GM12878 (cell line): ENCODE data around the gene ENOX2. TPM values are rescaled to one million over a fixed set of nuclear protein-coding genes. Genes with fewer than 3 reads are reported as not detected.

Experiments
- BCL11A ChIP-seq: IDR thresholded peaks from 2 replicates; pipeline ENCODE4 v1.6.1; 2011; ENCODE audit warnings: low read depth, low read length
- BHLHE40 ChIP-seq, 2 experiments: fragments of 450-650 bp in 1 of 2; IDR thresholded peaks; 2 replicates each; pipeline ENCODE4 v1.6.1; 2011 to 2017; ENCODE audit warnings: low read depth in 2 of 2, borderline replicate concordance in 1 of 2, improper control_type of control experiment in 1 of 2, low read length in 1 of 2, mild to moderate bottlenecking in 1 of 2
- CBX3 ChIP-seq: fragments of 200-600 bp; sonication (generic); IDR thresholded peaks from 2 replicates; pipeline ENCODE4 v1.6.1; 2016; ENCODE audit warnings: low read depth, borderline replicate concordance
- CHD1 ChIP-seq: IDR thresholded peaks from 2 replicates; pipeline ENCODE4 v1.6.1; 2012; ENCODE audit warnings: low read depth, low read length, improper control_type of control experiment
- EED ChIP-seq: sonication (generic); IDR thresholded peaks from 2 replicates; pipeline ENCODE4 v1.6.1; 2016; ENCODE audit warnings: antibody characterized with exemption, low read depth
- ETV6 ChIP-seq, 2 experiments: fragments of 450-650 bp in 1 of 2; IDR thresholded peaks in 1 of 2; conservative IDR thresholded peaks in 1 of 2; 2 replicates each; pipeline ENCODE4 v1.6.1; 2014; ENCODE audit warnings: antibody characterized with exemption in 1 of 2, borderline replicate concordance in 1 of 2, low read depth in 1 of 2, mild to moderate bottlenecking in 1 of 2, moderate library complexity in 1 of 2
- EZH2 ChIP-seq: IDR thresholded peaks from 2 replicates; pipeline ENCODE4 v1.6.1; 2012; ENCODE audit warnings: low read depth, mild to moderate bottlenecking, control low read depth, inconsistent platforms, low read length, borderline replicate concordance; ENCODE audit not compliant: control insufficient read depth
- KLF5 ChIP-seq: fragments of 450-650 bp; IDR thresholded peaks from 2 replicates; pipeline ENCODE4 v1.6.1; 2014; ENCODE audit warnings: mild to moderate bottlenecking; ENCODE audit not compliant: partially characterized antibody
- MXI1 ChIP-seq: fragments of 150-350 bp; IDR thresholded peaks from 2 replicates; pipeline ENCODE4 v1.6.1; 2011; ENCODE audit warnings: low read depth, mild to moderate bottlenecking, inconsistent platforms, low read length, improper control_type of control experiment
- MYC ChIP-seq: IDR thresholded peaks from 2 replicates; pipeline ENCODE4 v1.6.1; 2011; ENCODE audit warnings: mild to moderate bottlenecking, low read length, moderate library complexity, inconsistent platforms; ENCODE audit not compliant: insufficient read depth, insufficient replicate concordance, insufficient read length, severe bottlenecking
- NBN ChIP-seq: fragments of 450-650 bp; IDR thresholded peaks from 2 replicates; pipeline ENCODE4 v1.6.1; 2016
- NFIC ChIP-seq: IDR thresholded peaks from 2 replicates; pipeline ENCODE4 v1.6.1; 2012; ENCODE audit warnings: low read depth, mild to moderate bottlenecking, inconsistent platforms, low read length, moderate library complexity
- NR2C2 ChIP-seq: IDR thresholded peaks from 2 replicates; pipeline ENCODE4 v1.6.1; 2011; ENCODE audit warnings: borderline replicate concordance, low read depth; ENCODE audit not compliant: control insufficient read depth, insufficient read length
- NR2F1 ChIP-seq: fragments of 450-650 bp; conservative IDR thresholded peaks from 2 replicates; pipeline ENCODE4 v1.6.1; 2017; ENCODE audit warnings: mild to moderate bottlenecking
- PAX8 ChIP-seq: fragments of 450-650 bp; IDR thresholded peaks from 2 replicates; pipeline ENCODE4 v1.6.1; 2017; ENCODE audit warnings: mild to moderate bottlenecking, moderate library complexity
- POLR2A ChIP-seq: IDR thresholded peaks from 2 replicates; pipeline ENCODE4 v1.6.1; 2011; ENCODE audit warnings: low read depth, mild to moderate bottlenecking, low read length
- POU2F2 ChIP-seq: IDR thresholded peaks from 3 replicates; pipeline ENCODE4 v1.6.1; 2011; ENCODE audit warnings: low read depth, mild to moderate bottlenecking, low read length, borderline replicate concordance
- SKIL ChIP-seq: fragments of 450-650 bp; IDR thresholded peaks from 2 replicates; pipeline ENCODE4 v1.6.1; 2017; ENCODE audit warnings: mild to moderate bottlenecking, low read depth, inconsistent platforms; ENCODE audit not compliant: poor library complexity, severe bottlenecking
- SMAD1 ChIP-seq: fragments of 450-650 bp; IDR thresholded peaks from 2 replicates; pipeline ENCODE4 v1.6.1; 2018; ENCODE audit warnings: mild to moderate bottlenecking, low read depth; ENCODE audit not compliant: partially characterized antibody
- SMARCA5 ChIP-seq: fragments of 450-650 bp; IDR thresholded peaks from 2 replicates; pipeline ENCODE4 v1.6.1; 2017; ENCODE audit warnings: mild to moderate bottlenecking
- SREBF1 ChIP-seq: IDR thresholded peaks from 2 replicates; pipeline ENCODE4 v1.6.1; 2012; ENCODE audit warnings: mild to moderate bottlenecking, low read length
- TCF3 ChIP-seq: IDR thresholded peaks from 2 replicates; pipeline ENCODE4 v1.6.1; 2012; ENCODE audit warnings: low read depth, mild to moderate bottlenecking, low read length, borderline replicate concordance; ENCODE audit not compliant: insufficient read depth
- polyA plus RNA-seq, 11 experiments: library from polyadenylated mRNA; depleted of rRNA in 4 of 11; unstranded in 6 of 11; stranded (reverse) in 5 of 11; fragments of >200 nt; fragmentation: Nextera tagmentation in 4 of 11; fragmentation: Illumina TruSeq in 1 of 11; extraction: Ambion mirVana in 4 of 11; extraction: Trizol in 1 of 11; gene quantifications; 1 replicate in 1 of 11; 2 replicates in 10 of 11; pipeline versions ENCODE4 v1.2.1 to v1.2.3, GENCODE V29; 2011 to 2016; ENCODE audit warnings: inconsistent platforms in 2 of 11, missing spikeins in 2 of 11, low read depth in 1 of 11
- total RNA-seq, 4 experiments: library from RNA; depleted of rRNA in 3 of 4; stranded (reverse); fragments of >200 nt in 3 of 4; fragmentation: Illumina TruSeq in 1 of 4; extraction: Trizol in 1 of 4; gene quantifications; 2 replicates each; pipeline versions ENCODE4 v1.2.1 to v1.2.3, GENCODE V29; 2013 to 2021
- TF ChIP-seq, protein P1 (sequence below): IDR thresholded peaks from 2 replicates; pipeline ENCODE4 v1.6.1; 2011; ENCODE audit warnings: low read depth, mild to moderate bottlenecking, low read length, moderate library complexity, borderline replicate concordance; ENCODE audit errors: extremely low read depth
- TF ChIP-seq, protein P2 (sequence below): fragments of 150-350 bp; IDR thresholded peaks from 2 replicates; pipeline ENCODE4 v1.6.1; 2014; ENCODE audit warnings: mild to moderate bottlenecking, low read depth, low read length
- TF ChIP-seq, protein P3 (sequence below): IDR thresholded peaks from 2 replicates; pipeline ENCODE4 v1.6.1; 2012; ENCODE audit warnings: low read depth, low read length, improper control_type of control experiment
- TF ChIP-seq, protein P4 (sequence below): IDR thresholded peaks from 2 replicates; pipeline ENCODE4 v1.6.1; 2012; ENCODE audit warnings: low read depth, low read length, improper control_type of control experiment

ENOX2 gene
- total and polyA plus RNA-seq, 10 of the 15 experiments (the other 5 are each of a cell fraction or from before 2014, with no cell fraction given), result 3.2 to 13.0 (median 7.7) TPM

DNA sequence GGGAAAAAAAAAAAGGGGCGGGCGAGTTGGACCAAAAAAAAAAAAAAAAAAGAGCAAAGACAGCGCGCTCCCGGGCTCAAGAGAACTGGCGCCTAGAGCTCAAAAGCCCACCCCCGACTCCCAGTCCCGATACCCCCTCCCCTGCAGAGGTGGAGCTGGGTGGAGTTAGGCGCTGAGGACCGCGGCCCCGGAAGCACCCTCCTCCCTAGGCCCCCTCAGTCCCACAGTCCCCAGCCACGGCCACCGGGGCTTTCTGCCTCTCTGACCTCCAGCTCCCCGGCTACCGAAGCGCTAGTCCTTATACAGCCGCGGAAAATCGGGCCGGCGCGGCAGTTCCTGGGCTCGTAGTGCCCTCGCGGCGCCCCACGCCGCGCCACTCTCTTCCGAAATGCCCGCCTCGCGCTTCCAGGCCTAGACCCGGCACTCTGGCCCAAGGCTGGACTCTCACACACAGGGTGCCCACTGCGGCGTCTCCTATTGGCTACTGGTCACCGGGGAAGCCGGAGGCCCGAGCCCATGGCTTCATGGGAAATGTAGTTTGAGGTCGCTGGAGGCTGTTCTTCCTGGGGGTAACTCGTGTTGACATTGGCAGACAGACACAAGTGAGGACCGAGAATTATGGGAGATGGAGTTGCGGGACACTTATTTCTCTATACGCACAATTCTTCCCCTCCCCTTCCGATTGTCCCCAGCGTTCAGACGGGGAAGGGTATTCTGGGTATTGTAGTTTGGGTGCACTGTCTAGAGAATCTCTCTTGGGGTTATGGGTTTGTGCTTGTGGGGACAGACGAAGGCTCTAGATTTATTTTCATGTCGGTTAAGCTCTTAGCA is at the start of gene ENOX2 (continued):
- no peak for TF ChIP-seq EED
- TF ChIP-seq BCL11A, result no peak
- TF ChIP-seq CBX3, result no peak
- TF ChIP-seq, protein P1, sequence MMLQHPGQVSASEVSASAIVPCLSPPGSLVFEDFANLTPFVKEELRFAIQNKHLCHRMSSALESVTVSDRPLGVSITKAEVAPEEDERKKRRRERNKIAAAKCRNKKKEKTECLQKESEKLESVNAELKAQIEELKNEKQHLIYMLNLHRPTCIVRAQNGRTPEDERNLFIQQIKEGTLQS, result no peak
- no peak for TF ChIP-seq ETV6 (conservative IDR thresholded peaks at IDR 0.05 in 1 of 2, IDR thresholded peaks at IDR 0.05 in 1 of 2; ENCODE audit: borderline replicate concordance in 1 of 2, low read depth in 1 of 2)
- TF ChIP-seq POU2F2, result no peak
- no peak for TF ChIP-seq TCF3
- no peak for TF ChIP-seq NBN
- no peak for TF ChIP-seq SMARCA5
- TF ChIP-seq, protein P2, sequence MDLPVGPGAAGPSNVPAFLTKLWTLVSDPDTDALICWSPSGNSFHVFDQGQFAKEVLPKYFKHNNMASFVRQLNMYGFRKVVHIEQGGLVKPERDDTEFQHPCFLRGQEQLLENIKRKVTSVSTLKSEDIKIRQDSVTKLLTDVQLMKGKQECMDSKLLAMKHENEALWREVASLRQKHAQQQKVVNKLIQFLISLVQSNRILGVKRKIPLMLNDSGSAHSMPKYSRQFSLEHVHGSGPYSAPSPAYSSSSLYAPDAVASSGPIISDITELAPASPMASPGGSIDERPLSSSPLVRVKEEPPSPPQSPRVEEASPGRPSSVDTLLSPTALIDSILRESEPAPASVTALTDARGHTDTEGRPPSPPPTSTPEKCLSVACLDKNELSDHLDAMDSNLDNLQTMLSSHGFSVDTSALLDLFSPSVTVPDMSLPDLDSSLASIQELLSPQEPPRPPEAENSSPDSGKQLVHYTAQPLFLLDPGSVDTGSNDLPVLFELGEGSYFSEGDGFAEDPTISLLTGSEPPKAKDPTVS, result no peak
- TF ChIP-seq, protein P3, sequence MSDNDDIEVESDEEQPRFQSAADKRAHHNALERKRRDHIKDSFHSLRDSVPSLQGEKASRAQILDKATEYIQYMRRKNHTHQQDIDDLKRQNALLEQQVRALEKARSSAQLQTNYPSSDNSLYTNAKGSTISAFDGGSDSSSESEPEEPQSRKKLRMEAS, result no peak
- peak; percentile 64 for TF ChIP-seq NR2F1
- no peak for TF ChIP-seq NFIC
- peak; percentile 72 for TF ChIP-seq POLR2A
- no peak for TF ChIP-seq PAX8
- no peak for TF ChIP-seq SMAD1
- peak; percentile 53 for TF ChIP-seq SREBF1
- TF ChIP-seq NR2C2, result no peak
- no peak for TF ChIP-seq MYC
- TF ChIP-seq BHLHE40 (IDR thresholded peaks at IDR 0.05; ENCODE audit: borderline replicate concordance in 1 of 2, low read depth in 2 of 2, low read length in 1 of 2), result peak in 1 of 2 experiments; percentile 14; a peak in 1 of 4 replicates
- TF ChIP-seq EZH2, result no peak
- TF ChIP-seq, protein P4, sequence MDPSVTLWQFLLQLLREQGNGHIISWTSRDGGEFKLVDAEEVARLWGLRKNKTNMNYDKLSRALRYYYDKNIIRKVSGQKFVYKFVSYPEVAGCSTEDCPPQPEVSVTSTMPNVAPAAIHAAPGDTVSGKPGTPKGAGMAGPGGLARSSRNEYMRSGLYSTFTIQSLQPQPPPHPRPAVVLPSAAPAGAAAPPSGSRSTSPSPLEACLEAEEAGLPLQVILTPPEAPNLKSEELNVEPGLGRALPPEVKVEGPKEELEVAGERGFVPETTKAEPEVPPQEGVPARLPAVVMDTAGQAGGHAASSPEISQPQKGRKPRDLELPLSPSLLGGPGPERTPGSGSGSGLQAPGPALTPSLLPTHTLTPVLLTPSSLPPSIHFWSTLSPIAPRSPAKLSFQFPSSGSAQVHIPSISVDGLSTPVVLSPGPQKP, result no peak
- TF ChIP-seq MXI1, result no peak
- no peak for TF ChIP-seq KLF5
- TF ChIP-seq SKIL, result no peak
- no peak for TF ChIP-seq CHD1
